DMS153 (cell line): ENCODE measurements around the gene PRPH.
A peak's percentile ranks its signal among the peaks of the same experiment; 100 is the strongest.
"Not testable (repeated sequence)": the region's sequence is repeated elsewhere in the genome, so short reads cannot be mapped to it uniquely, and the experiment has no call there.

ENCODE experiments used
- DNase-seq: peaks from one replicate; lab custom pipeline; 2025; lab: John Stamatoyannopoulos, UW

The PRPH gene

DNA sequence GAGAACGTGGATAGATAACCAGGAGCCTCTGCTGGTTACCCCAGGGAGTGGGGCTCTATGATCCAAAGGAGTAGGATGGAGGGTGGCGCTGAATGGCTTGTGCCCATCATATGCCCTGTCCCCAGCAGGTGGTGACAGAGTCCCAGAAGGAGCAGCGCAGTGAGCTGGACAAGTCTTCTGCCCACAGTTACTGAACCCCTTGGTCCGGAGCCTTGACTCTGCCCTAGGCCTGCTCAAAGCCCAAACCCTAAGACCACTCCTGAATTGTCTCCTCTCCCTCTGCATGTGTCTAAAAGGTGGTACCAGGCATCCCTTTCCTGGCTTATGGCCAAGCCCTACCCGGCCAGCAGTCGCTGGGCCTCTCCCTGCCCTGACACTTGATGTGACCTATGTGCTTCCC lies 3.2 kb downstream of the PRPH start:
- no peak for DNase-seq

DNA sequence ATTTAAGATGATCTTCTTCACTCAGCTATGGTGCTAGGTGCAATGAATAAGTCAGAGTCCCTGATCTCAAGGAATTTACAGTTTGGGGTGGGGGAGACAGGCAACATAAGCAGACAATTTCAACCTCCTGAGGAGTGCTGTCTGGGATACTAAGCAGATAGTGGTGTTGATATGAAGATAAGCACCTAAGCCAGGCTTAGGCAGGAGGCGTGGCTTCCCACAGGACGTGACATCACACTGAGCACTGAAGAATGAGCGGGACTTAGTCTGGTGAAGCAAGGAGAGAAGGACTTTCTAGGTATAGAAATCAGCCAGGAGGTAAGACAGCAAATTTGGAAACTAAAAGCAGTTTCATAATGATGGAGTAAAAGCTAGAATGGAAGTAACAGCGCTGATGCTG lies 6.8 kb downstream of the PRPH start:
- no peak for DNase-seq

DNA sequence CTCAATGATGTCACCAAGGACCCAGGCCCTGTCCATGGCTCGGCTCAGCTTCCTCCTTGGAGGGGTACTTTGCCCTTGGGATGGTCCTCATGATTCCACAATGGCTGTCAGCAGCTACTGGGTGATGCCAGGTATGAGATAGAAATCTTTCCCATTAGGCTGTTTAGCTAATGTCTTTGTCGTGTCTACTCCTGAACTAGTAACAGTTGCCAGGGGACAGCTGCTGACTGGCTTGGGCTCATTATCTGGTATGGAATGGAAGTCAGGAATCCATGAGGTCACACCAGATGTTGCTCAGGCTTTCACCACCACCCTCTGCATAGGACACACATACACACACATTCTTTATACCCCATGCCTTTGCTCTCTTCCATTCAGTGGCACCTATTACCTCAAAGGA lies 9.2 kb downstream of the PRPH start:
- DNase-seq: no peak

DNA sequence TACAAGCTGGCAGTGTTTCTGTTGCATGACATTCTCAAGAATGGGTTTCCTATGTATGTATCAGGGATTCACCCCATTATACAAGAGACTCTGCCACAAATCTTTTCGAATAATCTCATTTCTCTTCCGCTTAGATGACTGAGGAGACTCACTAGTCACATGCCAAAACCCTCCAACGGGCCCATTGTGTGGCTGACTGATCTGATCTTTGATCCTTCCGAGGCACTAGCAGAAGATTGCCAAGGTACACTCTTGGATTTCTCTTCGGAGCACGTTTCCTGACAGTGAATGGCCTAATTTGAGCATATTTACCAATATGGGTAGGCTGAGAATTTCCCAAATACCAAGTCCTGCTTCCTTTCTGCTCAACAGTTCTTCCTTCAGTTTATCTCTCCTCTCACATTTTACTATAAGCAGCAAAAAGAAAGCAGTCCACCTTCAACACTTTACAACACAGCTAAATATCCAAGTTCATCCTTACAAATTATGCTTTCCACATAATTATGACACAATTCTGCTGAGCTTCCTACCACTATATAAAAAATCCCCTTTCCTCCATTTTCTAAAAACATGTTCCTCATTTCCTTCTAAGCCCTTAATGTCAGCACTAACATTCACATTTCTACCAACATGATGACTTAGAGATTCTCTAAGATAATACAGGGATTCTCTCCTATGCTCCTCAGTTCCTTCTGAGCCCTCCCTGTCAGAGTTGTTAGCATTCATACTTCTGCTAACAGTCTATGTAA lies 11.0 kb downstream of the PRPH start:
- DNase-seq: no peak

DNA sequence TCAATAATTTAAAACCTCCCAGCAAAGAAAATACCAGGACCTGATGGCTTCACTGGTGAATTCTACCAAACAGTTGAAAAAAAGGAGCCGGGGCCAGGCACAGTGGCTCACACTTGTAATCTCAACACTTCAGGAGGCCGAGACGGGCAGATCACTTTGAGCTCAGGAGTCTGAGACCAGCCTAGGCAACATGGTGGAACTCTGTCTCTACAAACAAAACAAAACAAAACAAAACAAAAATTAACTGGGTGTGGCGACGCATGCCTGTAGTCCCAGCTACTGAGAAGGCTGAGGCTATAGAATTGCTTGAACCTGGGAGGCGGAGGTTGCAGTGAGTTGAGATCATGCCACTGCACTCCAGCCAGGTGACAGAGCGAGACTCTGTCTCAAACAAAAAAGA lies 14.4 kb downstream of the PRPH start:
- DNase-seq: no peak

DNA sequence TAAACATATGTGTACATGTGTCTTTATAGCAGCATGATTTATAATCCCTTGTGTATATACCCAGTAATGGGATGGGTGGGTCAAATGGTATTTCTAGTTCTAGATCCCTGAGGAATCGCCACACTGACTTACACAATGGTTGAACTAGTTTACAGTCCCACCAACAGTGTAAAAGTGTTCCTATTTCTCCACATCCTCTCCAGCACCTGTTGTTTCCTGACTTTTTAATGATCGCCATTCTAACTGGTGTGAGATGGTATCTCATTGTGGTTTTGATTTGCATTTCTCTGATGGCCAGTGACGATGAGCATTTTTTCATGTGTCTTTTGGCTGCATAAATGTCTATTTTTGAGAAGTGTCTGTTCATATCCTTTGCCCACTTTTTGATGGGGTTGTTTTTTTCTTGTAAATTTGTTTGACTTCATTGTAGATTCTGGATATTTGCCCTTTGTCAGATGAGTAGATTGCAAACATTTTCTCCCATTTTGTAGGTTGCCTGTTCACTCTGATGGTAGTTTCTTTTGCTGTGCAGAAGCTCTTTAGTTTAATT lies 15.6 kb downstream of the PRPH start:
- not testable (repeated sequence) for DNase-seq

DNA sequence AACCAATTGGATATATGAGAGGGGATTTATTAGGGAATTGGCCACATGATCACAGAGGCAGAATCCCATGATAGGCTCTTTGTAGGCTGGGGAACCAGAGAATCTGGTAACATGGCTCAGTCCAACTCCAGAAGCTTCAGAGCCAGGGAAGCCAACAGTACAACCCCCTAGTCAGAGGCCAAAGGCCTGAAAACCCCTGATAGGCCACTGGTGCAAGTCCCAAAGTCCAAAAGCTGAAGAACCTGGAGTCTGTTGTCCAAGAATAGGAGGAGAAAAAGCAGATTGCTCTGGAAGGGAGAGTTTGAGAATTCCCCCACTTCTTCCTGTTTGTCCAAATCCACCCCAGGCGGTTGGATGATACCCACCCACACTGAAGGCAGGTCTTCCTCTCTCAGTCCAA lies 19.9 kb downstream of the PRPH start:
- no peak for DNase-seq

DNA sequence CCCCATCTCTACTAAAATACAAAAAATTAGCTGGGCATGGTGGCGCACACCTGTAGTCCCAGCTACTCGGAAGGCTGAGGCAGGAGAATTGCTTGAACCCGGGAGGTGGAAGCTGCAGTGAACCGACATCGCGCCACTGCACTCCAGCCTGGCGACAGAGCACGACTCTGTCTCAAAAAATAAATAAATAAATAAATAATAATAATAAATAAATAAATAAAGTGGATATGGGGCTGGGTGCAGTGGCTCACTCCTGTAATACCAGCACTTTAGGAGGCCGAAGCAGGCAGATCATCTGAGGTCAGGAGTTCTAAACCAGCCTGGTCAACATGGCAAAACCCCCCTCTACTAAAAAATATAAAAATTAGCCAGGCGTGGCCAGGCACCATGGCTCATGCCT lies 22.2 kb downstream of the PRPH start:
- not testable (repeated sequence) for DNase-seq

DNA sequence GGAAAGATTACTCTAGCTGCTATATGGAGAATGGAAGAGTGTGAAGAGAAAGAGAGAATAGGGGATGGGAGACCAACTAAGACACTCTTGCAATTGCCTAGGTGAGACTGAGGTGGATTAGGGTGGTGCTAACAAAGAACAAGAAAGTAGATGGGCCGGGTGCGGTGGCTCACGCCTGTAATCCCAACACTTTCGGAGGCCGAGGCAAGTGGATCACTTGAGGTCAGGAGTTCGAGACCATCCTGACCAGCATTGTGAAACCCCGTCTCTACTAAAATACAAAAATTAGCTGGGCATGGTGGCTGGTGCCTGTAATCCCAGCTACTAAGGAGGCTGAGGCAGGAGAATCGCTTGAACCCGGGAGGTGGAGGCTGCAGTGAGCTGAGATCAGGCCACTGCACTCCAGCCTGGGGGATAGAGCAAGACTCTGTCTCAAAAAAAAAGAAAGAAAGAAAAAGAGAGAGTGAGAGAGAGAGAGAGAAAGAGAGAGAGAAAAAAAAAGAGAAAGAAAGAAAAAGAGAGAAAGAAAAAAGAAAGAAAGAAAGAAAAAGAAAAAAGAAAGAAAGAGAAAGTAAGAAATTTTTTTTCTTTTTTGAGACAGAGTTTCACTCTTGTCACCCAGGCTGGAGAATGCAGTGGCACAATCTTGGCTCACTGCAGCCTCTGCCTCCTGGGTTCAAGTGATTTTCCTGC lies 25.6 kb downstream of the PRPH start:
- not testable (repeated sequence) for DNase-seq

DNA sequence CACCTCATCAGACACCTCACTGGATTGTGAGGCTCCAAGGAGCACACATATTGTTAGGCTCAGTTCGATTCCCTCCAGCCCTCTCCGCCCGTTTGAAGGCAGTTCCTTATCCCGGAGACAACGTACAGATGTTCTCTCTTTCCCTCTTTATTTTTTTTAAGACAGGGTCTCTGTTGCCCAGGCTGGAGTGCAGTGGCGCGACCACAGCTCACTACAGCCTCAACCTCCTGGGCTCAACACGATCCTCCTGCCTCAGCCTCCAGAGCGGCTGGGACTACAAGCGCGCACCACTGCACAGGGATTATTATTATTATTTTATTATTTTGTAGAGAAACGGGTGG lies 27.4 kb downstream of the PRPH start:
- DNase-seq: no peak

DNA sequence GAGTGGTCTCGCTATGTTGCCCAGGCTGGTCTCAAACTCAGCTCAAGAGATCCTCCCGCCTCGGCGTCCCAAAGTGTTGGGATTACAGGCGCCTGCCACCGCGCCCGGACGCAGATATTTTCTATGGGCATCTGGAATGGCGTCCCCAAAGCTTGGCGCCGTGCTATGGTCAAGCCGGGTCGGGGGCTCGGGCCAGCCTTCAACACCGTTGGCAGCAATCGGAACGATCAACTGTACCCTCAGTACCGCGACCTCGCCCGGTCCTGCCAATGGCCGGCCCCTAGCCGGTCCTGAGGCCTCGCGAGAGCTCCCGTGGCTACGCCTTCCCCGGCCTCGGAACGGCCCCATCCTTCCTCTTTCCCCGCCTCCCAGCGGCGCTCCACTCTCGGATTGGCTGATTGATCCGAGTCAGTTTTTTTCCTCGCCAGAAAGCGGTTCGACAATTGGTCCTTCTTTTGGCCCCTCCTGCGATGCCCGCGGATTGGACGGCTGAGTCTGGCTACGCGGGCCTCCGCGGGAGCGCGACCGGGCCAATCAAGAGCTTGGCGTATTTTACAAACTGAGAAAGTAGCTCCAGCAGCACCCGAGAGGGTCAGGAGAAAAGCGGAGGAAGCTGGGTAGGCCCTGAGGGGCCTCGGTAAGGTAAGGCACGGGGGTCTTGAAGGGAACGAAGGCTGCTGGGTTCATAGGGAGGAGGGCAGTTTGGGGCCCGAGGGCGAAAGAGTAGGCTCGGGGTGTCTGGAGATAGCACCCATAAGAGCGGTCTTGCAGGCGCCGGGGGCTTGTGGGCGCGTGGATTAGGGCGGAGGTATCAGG lies 28.0 kb downstream of the PRPH start, which contains the start of gene TROAP:
Gene TROAP, plus strand, starts transcription at position 548 of the 816 bp plus-strand sequence. CDS start 354 bp downstream, outside the sequence.
- peak; percentile 98 for DNase-seq

DNA sequence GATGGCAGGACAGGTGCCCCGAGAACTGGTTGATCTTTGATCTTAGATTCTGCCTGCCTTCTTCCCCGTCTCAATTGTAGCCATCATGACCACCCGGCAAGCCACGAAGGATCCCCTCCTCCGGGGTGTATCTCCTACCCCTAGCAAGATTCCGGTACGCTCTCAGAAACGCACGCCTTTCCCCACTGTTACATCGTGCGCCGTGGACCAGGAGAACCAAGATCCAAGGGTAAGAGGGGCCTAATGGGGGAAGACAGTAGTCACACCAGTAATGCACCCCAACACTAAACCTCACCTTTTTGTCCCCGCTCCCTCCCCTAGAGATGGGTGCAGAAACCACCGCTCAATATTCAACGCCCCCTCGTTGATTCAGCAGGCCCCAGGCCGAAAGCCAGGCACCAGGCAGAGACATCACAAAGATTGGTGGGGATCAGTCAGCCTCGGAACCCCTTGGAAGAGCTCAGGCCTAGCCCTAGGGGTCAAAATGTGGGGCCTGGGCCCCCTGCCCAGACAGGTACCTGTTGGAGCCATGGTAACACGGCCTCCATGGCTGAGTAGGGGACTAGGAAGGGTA lies 28.7 kb downstream of the PRPH start:
- no peak for DNase-seq

DNA sequence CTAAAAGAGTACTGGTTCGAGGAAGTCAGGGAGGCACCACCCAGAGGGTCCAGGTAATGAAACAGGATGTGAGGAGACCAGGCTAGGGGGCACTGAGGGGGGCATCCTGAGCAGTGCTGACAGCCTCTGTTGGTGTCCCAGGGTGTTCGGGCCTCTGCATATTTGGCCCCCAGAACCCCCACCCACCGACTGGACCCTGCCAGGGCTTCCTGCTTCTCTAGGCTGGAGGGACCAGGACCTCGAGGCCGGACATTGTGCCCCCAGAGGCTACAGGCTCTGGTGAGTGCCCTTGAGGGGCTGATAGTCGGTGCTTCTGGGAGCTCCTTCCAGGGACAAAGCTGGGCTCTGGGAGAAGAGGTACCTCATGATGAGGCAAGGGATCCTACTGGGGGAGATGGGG lies 30.7 kb downstream of the PRPH start:
- DNase-seq: no peak

DNA sequence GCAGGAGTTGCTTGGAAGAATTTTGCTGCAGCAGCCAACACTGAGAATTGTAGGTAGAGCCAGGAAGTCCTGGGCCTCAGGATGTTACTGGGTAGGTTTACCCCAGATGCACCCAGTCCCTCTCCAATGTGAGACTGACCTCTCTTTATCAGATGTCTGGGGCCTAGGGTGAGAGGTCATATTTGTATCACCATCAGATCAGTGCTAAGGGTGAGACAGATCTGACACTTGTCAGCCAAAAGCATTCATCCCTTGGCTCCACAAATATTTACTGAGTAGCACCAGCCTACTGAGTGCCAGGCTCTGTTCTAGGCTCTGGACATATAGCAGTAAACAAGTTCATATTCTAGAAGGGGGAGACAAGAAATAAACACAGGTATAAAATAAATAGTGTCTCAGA lies 32.4 kb downstream of the PRPH start:
- DNase-seq: no peak

DNA sequence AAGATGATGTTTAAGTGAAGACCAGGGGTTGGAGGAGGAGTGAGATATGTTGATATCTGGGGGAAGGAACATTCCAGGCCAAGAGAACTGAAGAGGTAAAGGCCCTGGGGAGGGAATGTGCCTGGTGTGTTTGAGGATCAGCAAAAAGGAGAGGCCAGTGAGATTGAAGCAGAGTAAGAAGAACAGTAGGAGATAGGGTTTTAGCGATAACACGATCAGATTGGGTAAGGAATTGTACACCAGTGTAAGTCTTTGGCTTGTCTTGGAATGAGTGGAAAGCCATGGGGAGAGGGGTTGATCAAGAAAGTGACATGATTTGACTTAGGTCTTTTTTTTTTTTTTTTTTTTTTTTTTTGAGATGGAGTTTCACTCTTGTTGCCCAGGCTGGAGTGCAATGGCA lies 32.9 kb downstream of the PRPH start:
- no peak for DNase-seq

DNA sequence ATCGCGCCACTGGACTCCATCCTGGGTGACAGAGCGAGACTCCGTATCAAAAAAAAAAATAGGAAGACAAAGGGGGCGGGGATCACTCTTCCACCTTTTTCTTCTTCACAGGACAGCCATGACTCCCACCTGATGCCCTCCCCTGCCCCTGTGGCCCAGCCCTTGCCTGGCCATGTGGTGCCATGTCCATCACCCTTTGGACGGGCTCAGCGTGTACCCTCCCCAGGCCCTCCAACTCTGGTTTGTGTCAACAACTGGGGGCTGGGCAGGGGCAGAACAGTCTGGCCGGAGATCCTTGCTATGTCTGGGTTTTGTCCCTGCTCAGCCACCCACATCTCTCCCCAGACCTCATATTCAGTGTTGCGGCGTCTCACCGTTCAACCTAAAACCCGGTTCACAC lies 33.9 kb downstream of the PRPH start:
- DNase-seq: no peak

DNA sequence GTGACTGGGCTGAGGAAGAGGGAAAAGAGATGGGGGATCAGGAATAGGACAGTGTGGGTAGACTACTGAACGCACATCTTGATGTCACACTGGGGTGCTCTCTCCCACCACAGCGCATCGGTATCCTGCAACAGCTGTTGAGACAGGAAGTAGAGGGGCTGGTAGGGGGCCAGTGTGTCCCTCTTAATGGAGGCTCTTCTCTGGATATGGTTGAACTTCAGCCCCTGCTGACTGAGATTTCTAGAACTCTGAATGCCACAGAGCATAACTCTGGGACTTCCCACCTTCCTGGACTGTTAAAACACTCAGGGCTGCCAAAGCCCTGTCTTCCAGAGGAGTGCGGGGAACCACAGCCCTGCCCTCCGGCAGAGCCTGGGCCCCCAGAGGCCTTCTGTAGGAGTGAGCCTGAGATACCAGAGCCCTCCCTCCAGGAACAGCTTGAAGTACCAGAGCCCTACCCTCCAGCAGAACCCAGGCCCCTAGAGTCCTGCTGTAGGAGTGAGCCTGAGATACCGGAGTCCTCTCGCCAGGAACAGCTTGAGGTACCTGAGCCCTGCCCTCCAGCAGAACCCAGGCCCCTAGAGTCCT lies 35.2 kb downstream of the PRPH start:
- no peak for DNase-seq

DNA sequence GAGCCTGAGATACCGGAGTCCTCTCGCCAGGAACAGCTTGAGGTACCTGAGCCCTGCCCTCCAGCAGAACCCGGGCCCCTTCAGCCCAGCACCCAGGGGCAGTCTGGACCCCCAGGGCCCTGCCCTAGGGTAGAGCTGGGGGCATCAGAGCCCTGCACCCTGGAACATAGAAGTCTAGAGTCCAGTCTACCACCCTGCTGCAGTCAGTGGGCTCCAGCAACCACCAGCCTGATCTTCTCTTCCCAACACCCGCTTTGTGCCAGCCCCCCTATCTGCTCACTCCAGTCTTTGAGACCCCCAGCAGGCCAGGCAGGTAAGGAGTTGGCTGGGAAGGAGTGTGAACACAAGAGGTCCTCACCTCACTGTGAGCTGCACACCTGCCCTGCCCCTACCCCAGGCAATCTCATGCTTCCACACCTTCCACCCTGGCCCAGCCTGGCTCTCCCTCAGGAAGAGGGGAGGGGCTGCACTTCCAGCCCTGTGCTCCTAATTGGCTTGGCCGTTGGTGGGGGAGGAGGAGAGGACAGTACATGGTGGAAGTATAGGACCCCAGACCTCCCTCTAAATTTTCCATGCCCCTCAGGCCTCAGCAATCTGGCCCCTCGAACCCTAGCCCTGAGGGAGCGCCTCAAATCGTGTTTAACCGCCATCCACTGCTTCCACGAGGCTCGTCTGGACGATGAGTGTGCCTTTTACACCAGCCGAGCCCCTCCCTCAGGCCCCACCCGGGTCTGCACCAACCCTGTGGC lies 35.9 kb downstream of the PRPH start:
- DNase-seq: no peak

DNA sequence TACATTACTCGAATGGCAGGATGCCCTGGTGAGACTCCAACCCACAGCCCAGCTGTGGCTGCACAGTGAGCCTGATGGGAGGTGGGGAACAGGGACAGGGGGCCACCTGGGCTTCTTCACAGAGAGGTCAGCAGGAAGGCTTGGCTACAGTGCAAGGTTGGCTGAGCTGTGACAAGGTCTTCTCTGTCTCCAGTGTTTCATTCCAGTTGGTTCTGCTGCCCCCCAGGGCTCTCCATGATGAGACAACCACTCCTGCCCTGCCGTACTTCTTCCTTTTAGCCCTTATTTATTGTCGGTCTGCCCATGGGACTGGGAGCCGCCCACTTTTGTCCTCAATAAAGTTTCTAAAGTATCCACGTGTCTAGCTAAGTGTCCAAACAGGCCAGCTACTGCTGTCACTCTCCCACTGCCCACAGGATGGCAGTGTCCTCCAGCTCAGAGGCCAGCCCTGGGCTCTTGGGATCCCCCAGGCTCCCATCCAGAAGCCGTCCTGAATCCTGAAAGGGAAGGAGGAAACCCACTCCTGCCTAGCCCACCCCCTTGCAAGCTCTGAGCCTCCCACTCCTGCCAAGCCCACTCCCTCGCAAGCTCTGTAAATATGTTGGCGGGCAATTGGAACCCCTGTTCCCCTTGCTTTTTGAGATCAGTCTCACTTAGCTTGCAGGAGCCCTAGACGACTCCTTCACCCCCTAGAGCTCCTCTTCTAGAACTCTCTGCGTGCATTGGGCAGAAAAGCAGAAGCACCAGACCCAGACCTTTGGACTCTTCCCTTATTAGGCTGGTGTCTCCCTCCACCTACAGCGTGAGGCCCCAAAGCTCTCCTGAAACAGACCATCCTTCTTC lies 36.7 kb downstream of the PRPH start:
- DNase-seq: peak; percentile 32

DNA sequence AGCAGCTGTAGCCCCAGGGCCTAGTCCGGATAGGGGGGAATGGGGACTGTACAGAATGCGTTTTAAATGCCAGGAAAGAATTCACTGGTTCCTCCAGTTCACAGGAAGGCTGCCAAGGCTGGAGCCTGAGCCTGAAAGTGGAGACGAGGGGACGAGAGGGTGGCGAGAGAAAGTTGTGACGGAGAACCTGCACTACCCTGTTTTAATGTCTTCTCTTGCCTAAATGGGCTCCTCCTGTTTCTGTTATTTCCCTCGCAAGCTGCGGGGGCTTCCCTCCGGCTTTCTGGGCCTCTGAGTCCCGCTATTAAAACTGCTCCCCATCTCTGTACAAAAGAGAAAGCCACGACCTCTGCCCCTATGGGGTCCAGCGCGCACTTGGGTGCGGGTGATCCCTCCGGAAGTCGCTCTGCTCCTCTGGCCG lies 37.5 kb downstream of the PRPH start:
- no peak for DNase-seq
